ENCODE results near the gene PTGIS. TPM values are rescaled to one million over a fixed set of nuclear protein-coding genes. Genes with fewer than 3 reads are reported as not detected.
"Not testable (repeated sequence)": the region's sequence is repeated elsewhere in the genome, so short reads cannot be mapped to it uniquely, and the experiment has no call there.

PTGIS gene
- 0.02 TPM for total RNA-seq (2013)
- polyA plus RNA-seq: not detected
- polyA minus RNA-seq: 0.08 TPM in 1 of 2 replicates, not detected in the other
- total RNA-seq: 0 to 0.48 (median 0) reads per million in 11 experiments

GRCh38 chr20:49567421-49568277 is at the start of gene PTGIS:
PTGIS (minus strand) TSS chr20:49568137; CDS start chr20:49568116, 21 bp downstream.
- Histone ChIP-seq H3K4me1 (ENCODE audit: control insufficient read depth in 1 of 2, insufficient read depth in 2 of 2, low read length in 2 of 2) (no peaks in the 10 kb centered on the region), H2AFZ (ENCODE audit: insufficient read depth, low read depth, low read length, poor library complexity, severe bottlenecking) (no peak within 1 kb of the TSS), H3K9me3 (replicated peaks in 1 of 2; ENCODE audit: control insufficient read depth in 1 of 2, insufficient read depth in 1 of 2, low read length in 2 of 2) (peaks cover 0 to 12% of the 10 kb centered on the region in 2 donors), H3K4me2 (replicated peaks; ENCODE audit: extremely low read depth, low read length, poor library complexity, severe bottlenecking) (no peak within 1 kb of the TSS), H3K36me3 (replicated peaks in 1 of 2; ENCODE audit: control insufficient read depth in 1 of 2, insufficient read depth in 2 of 2, low read length in 2 of 2) (no peaks in the 10 kb centered on the region), H3K27me3 (ENCODE audit: control insufficient read depth in 2 of 2, insufficient read depth in 2 of 2, low read length in 2 of 2) (peaks cover 46 to 69% of the 10 kb centered on the region in 2 donors), H3K4me3 (replicated peaks in 1 of 3; ENCODE audit: low read depth in 2 of 3, low read length in 3 of 3) (no peak within 1 kb of the TSS), H3K27ac (ENCODE audit: low read depth in 1 of 2, low read length in 2 of 2) (no peak within 1 kb of the TSS), H3K79me2 (ENCODE audit: insufficient read depth, low read length) (no peaks in the 10 kb centered on the region), H4K20me1 (ENCODE audit: insufficient read depth, low read length) (no peaks in the 10 kb centered on the region), H3K9ac (ENCODE audit: insufficient read depth, low read length, poor library complexity, severe bottlenecking) (no peak within 1 kb of the TSS)
- no peak for DNase-seq
- peaks cover 62 to 81% (median 69%) of the 10 kb centered on the region in 3 donors for H3K27me3 Mint-ChIP-seq (ENCODE audit: low read depth in 3 of 3)
- no peak for TF ChIP-seq CTCF (IDR thresholded peaks at IDR 0.05)
- peak within 1 kb of the TSS in 1 of 2 donors; percentile 76 for H3K4me3 Mint-ChIP-seq
- no peak within 1 kb of the TSS for H3K27ac Mint-ChIP-seq
- H3K9me3 Mint-ChIP-seq: peaks cover 2 to 15% (median 6%) of the 10 kb centered on the region in 7 donors
- peaks cover 1% of the 10 kb centered on the region for H3K4me1 Mint-ChIP-seq
- WGBS (ENCODE audit: insufficient coverage): 17% methylated on average over 46 of the region's 70 CpGs
- intact Hi-C loops (cut with micrococcal nuclease): no loop called here
- no peaks in the 10 kb centered on the region for H3K36me3 Mint-ChIP-seq

- H3K27me3 Mint-ChIP-seq (ENCODE audit: low read depth in 3 of 3); intact Hi-C loops (cut with micrococcal nuclease); H3K4me2 ChIP-seq (replicated peaks; ENCODE audit: extremely low read depth, low read length, poor library complexity, severe bottlenecking); H3K36me3 Mint-ChIP-seq; DNase-seq; H3K9me3 Mint-ChIP-seq; H2AFZ ChIP-seq (ENCODE audit: insufficient read depth, low read depth, low read length, poor library complexity, severe bottlenecking); H3K4me3 Mint-ChIP-seq; H4K20me1 ChIP-seq (ENCODE audit: insufficient read depth, low read length); H3K4me3 ChIP-seq (replicated peaks in 1 of 3; ENCODE audit: low read depth in 2 of 3, low read length in 3 of 3); H3K9ac ChIP-seq (ENCODE audit: insufficient read depth, low read length, poor library complexity, severe bottlenecking); H3K79me2 ChIP-seq (ENCODE audit: insufficient read depth, low read length); H3K4me1 ChIP-seq (ENCODE audit: control insufficient read depth in 1 of 2, insufficient read depth in 2 of 2, low read length in 2 of 2); H3K36me3 ChIP-seq (replicated peaks in 1 of 2; ENCODE audit: control insufficient read depth in 1 of 2, insufficient read depth in 2 of 2, low read length in 2 of 2); H3K9me3 ChIP-seq (replicated peaks in 1 of 2; ENCODE audit: control insufficient read depth in 1 of 2, insufficient read depth in 1 of 2, low read length in 2 of 2); H3K27ac ChIP-seq (ENCODE audit: low read depth in 1 of 2, low read length in 2 of 2); H3K27me3 ChIP-seq (ENCODE audit: control insufficient read depth in 2 of 2, insufficient read depth in 2 of 2, low read length in 2 of 2); H3K4me1 Mint-ChIP-seq; H3K27ac Mint-ChIP-seq: not testable (repeated sequence)
- WGBS (ENCODE audit: insufficient coverage): 51% methylated on average over 2 of the region's 3 CpGs
These were observed 49.5 kb upstream of the PTGIS start for GRCh38 chr20:49617394-49617793.
